CD4-positive, alpha-beta memory T cell (primary cell): ENCODE data around the gene SFXN4. TPM values are rescaled to one million over a fixed set of nuclear protein-coding genes. Genes with fewer than 3 reads are reported as not detected.
"Not testable (repeated sequence)": the region's sequence is repeated elsewhere in the genome, so short reads cannot be mapped to it uniquely, and the experiment has no call there.

Experiments used
- CTCF ChIA-PET: fragments of 350-600 bp; sonication (Branson Sonifier 250); formaldehyde crosslinking; loops from one replicate; lab custom pipeline; 2021; ENCODE audit warnings: inconsistent platforms; ENCODE audit not compliant: partially characterized antibody; lab: Charles Lee
- POLR2A ChIA-PET: fragments of 350-600 bp; sonication (Branson Sonifier 250); formaldehyde crosslinking; loops from one replicate; lab custom pipeline; 2021; ENCODE audit not compliant: partially characterized antibody; lab: Charles Lee
- DNase-seq, 5 donors: peaks; one replicate each; pipeline versions ENCODE4 v3.0.0 to v3.0.0-alpha.2; 2020 to 2022; ENCODE audit warnings: mixed read lengths in 1 of 5
- H3K27ac ChIP-seq: one replicate; pipeline ENCODE4 v1.7.0; 2013; ENCODE audit warnings: low read depth, low read length
- H3K27me3 ChIP-seq: 2 replicates; pipeline ENCODE4 v1.7.0; 2013; ENCODE audit warnings: mild to moderate bottlenecking, low read length, moderate library complexity; ENCODE audit not compliant: insufficient read depth
- H3K36me3 ChIP-seq: 2 replicates; pipeline ENCODE4 v1.7.0; 2013; ENCODE audit warnings: mild to moderate bottlenecking, low read length, moderate library complexity; ENCODE audit not compliant: insufficient read depth
- H3K4me1 ChIP-seq: 2 replicates; pipeline ENCODE4 v1.7.0; 2013; ENCODE audit warnings: mild to moderate bottlenecking, low read length, moderate library complexity; ENCODE audit not compliant: insufficient read depth
- H3K4me3 ChIP-seq, 2 donors: one replicate each; pipeline ENCODE4 v1.7.0; 2013; ENCODE audit warnings: low read length in 2 of 2, mild to moderate bottlenecking in 1 of 2
- H3K9me3 ChIP-seq, 2 donors: one replicate each; pipeline ENCODE4 v1.7.0; 2013; ENCODE audit warnings: low read length in 2 of 2, control low read depth in 1 of 2; ENCODE audit not compliant: control insufficient read depth in 1 of 2
- H3K27ac Mint-ChIP-seq, 7 donors: one replicate each; pipeline ENCODE4 v1.8.0; 2020 to 2021; ENCODE audit warnings: mixed read lengths in 7 of 7, mild to moderate bottlenecking in 6 of 7, inconsistent platforms in 3 of 7, moderate library complexity in 3 of 7
- H3K27me3 Mint-ChIP-seq, 2 donors: one replicate each; pipeline ENCODE4 v1.8.0; 2020 to 2021; ENCODE audit warnings: mixed read lengths in 2 of 2
- H3K36me3 Mint-ChIP-seq, 2 donors: one replicate each; pipeline ENCODE4 v1.8.0; 2020 to 2021; ENCODE audit warnings: mixed read lengths in 2 of 2, inconsistent platforms in 1 of 2, mild to moderate bottlenecking in 1 of 2
- H3K4me1 Mint-ChIP-seq, 4 donors: one replicate each; pipeline ENCODE4 v1.8.0; 2020 to 2021; ENCODE audit warnings: mixed read lengths in 4 of 4, mild to moderate bottlenecking in 1 of 4
- H3K4me3 Mint-ChIP-seq, 8 donors: one replicate each; pipeline ENCODE4 v1.8.0; 2020 to 2021; ENCODE audit warnings: mixed read lengths in 8 of 8, mild to moderate bottlenecking in 7 of 8, moderate library complexity in 6 of 8, inconsistent platforms in 3 of 8
- H3K9me3 Mint-ChIP-seq, 8 donors: one replicate each; pipeline ENCODE4 v1.8.0; 2020 to 2021; ENCODE audit warnings: mixed read lengths in 8 of 8, mild to moderate bottlenecking in 5 of 8, inconsistent platforms in 3 of 8, moderate library complexity in 1 of 8
- intact Hi-C: fragments of 100-400 bp; cut with micrococcal nuclease; formaldehyde crosslinking; loops from one replicate; pipeline ENCODE4 v1.15.1; 2023
- polyA plus RNA-seq, 2 donors: library from polyadenylated mRNA; unstranded; fragments of 300-500 nt; fragmentation: Illumina TruSeq; gene quantifications; one replicate each; pipeline ENCODE4 v1.2.3, GENCODE V29; 2021
- total RNA-seq, 2 experiments: library from RNA; stranded (reverse); gene quantifications; one replicate each; pipeline ENCODE4 v1.2.3, GENCODE V29; 2021

The SFXN4 gene
- total and polyA plus RNA-seq, 4 experiments from 2014 or later: 13.9 to 18.5 (median 15.6) TPM

- Mint-ChIP-seq H3K27ac (peak overlapping the region in 6 of 7 donors; percentile 25 to 82 (median 53)), H3K36me3 (peaks cover 0 to 3% of the 10 kb centered on the region in 2 donors), H3K4me3 (peak overlapping the region in 1 of 8 donors; percentile 15), H3K4me1 (peaks cover 23 to 47% (median 33%) of the 10 kb centered on the region in 4 donors), H3K9me3 (no peaks in the 10 kb centered on the region), H3K27me3 (no peaks in the 10 kb centered on the region)
- H3K27me3 ChIP-seq: no peaks in the 10 kb centered on the region
- H3K27ac ChIP-seq: no peak overlapping the region
- H3K4me1 ChIP-seq: peaks cover 36% of the 10 kb centered on the region
- intact Hi-C loops: loop anchor here (5.0 kb wide), 1 partner anchor 627 kb away; the partner anchor contains the start of gene INPP5F
- H3K36me3 ChIP-seq: no peaks in the 10 kb centered on the region
- CTCF ChIA-PET: interaction anchor here (0.6 to 1.6 kb wide), 7 partner anchors 8 to 201 kb away, joined by 3 to 7 read pairs (median 4); partner anchors contain the start of gene EIF3A
- no peak overlapping the region for H3K4me3 ChIP-seq
- POLR2A ChIA-PET: interaction anchor here (7.0 to 9.3 kb wide), 2 partner anchors 9 to 19 kb away, joined by 169 to 179 read pairs; partner anchors contain the start of gene EIF3A
- H3K9me3 ChIP-seq: no peaks in the 10 kb centered on the region
- DNase-seq: no peak
Measured at GRCh38 chr10:119100434-119101238, 64.9 kb downstream of the SFXN4 start.

GRCh38 chr10:119098576-119098975 lies 66.9 kb downstream of the SFXN4 start:
- ChIA-PET POLR2A (interaction anchor here (6.4 to 9.3 kb wide), 2 partner anchors 17 to 20 kb away, joined by 47 to 179 read pairs; partner anchors contain the start of gene EIF3A), CTCF (no interaction called here)
- Mint-ChIP-seq H3K4me1 (peaks cover 27 to 53% (median 40%) of the 10 kb centered on the region in 4 donors), H3K9me3 (no peaks in the 10 kb centered on the region), H3K36me3 (peaks cover 0 to 2% of the 10 kb centered on the region in 2 donors), H3K4me3 (no peak overlapping the region), H3K27ac (peak overlapping the region in 1 of 7 donors; percentile 24), H3K27me3 (no peaks in the 10 kb centered on the region)
- Histone ChIP-seq H3K36me3 (no peaks in the 10 kb centered on the region), H3K4me3 (no peak overlapping the region), H3K27me3 (no peaks in the 10 kb centered on the region), H3K9me3 (no peaks in the 10 kb centered on the region), H3K27ac (no peak overlapping the region), H3K4me1 (peaks cover 45% of the 10 kb centered on the region)
- intact Hi-C loops: no loop called here
- no peak for DNase-seq

- H3K27ac ChIP-seq, H3K36me3 Mint-ChIP-seq, intact Hi-C loops, DNase-seq, H3K27me3 ChIP-seq, H3K9me3 ChIP-seq, H3K4me3 ChIP-seq, H3K27me3 Mint-ChIP-seq, H3K9me3 Mint-ChIP-seq, H3K36me3 ChIP-seq, H3K4me3 Mint-ChIP-seq: not testable (repeated sequence)
- ChIA-PET POLR2A (interaction anchor here (1.7 to 9.5 kb wide), 4 partner anchors 6 to 34 kb away, joined by 3 to 169 read pairs (median 28); partner anchors contain the start of genes DENND10 and EIF3A), CTCF (interaction anchor here (1.2 to 2.5 kb wide), 2 partner anchors 10 to 14 kb away, joined by 3 to 9 read pairs; no protein-coding TSS in a partner anchor)
- Mint-ChIP-seq H3K4me1 (peaks cover 27 to 60% (median 41%) of the 10 kb centered on the region in 4 donors), H3K27ac (peak overlapping the region in 4 of 7 donors; percentile 90 to 94 (median 92))
- H3K4me1 ChIP-seq: peaks cover 61% of the 10 kb centered on the region
Measured at GRCh38 chr10:119096641-119097415, 68.7 kb downstream of the SFXN4 start.

GRCh38 chr10:119095640-119096039 lies 69.9 kb downstream of the SFXN4 start:
- Histone ChIP-seq H3K4me3 (no peak overlapping the region), H3K27me3 (no peaks in the 10 kb centered on the region), H3K9me3 (no peaks in the 10 kb centered on the region), H3K4me1 (peaks cover 62% of the 10 kb centered on the region), H3K36me3 (no peaks in the 10 kb centered on the region), H3K27ac (no peak overlapping the region)
- H3K27me3 Mint-ChIP-seq: no peaks in the 10 kb centered on the region
- peak overlapping the region in 5 of 8 donors; percentile 8 to 65 (median 38) for H3K4me3 Mint-ChIP-seq
- peaks cover 27 to 62% (median 41%) of the 10 kb centered on the region in 4 donors for H3K4me1 Mint-ChIP-seq
- peak overlapping the region; percentile 54 to 94 (median 90) for H3K27ac Mint-ChIP-seq
- H3K9me3 Mint-ChIP-seq: peaks cover 0 to 4% (median 0%) of the 10 kb centered on the region in 8 donors
- CTCF ChIA-PET: interaction anchor here (0.7 to 2.5 kb wide), 4 partner anchors 9 to 47 kb away, joined by 3 to 10 read pairs (median 6); partner anchors contain the start of gene DENND10
- DNase-seq: peak in 3 of 5 donors; percentile 32 to 60 (median 38)
- no peaks in the 10 kb centered on the region for H3K36me3 Mint-ChIP-seq
- POLR2A ChIA-PET: interaction anchor here (0.6 to 9.5 kb wide), 5 partner anchors 8 to 202 kb away, joined by 3 to 169 read pairs (median 9); partner anchors contain the start of genes DENND10 and EIF3A
- intact Hi-C loops: no loop called here

- DNase-seq: peak; percentile 81 to 88 (median 84)
- Mint-ChIP-seq H3K36me3 (no peaks in the 10 kb centered on the region), H3K4me1 (peaks cover 39 to 73% (median 55%) of the 10 kb centered on the region in 4 donors), H3K4me3 (peak overlapping the region; percentile 72 to 89 (median 82)), H3K9me3 (peaks cover 0 to 4% (median 0%) of the 10 kb centered on the region in 8 donors), H3K27ac (peak overlapping the region; percentile 91 to 100 (median 100)), H3K27me3 (no peaks in the 10 kb centered on the region)
- peak overlapping the region; percentile 72 for H3K27ac ChIP-seq
- no peaks in the 10 kb centered on the region for H3K36me3 ChIP-seq
- ChIA-PET CTCF (interaction anchor here (1.4 to 2.9 kb wide), 3 partner anchors 10 to 13 kb away, joined by 7 to 24 read pairs (median 11); partner anchors contain the start of genes DENND10 and EIF3A), POLR2A (interaction anchor here (0.6 to 9.5 kb wide), 14 partner anchors 11 to 413 kb away, joined by 3 to 169 read pairs (median 6); partner anchors contain the start of genes DENND10, EIF3A, NANOS1 and SFXN4)
- intact Hi-C loops: loop anchor here (1.0 to 2.0 kb wide), 3 partner anchors 11 to 88 kb away; partner anchors contain the start of genes DENND10, EIF3A and PRDX3
- H3K9me3 ChIP-seq: no peaks in the 10 kb centered on the region
- H3K27me3 ChIP-seq: no peaks in the 10 kb centered on the region
- H3K4me3 ChIP-seq: peak overlapping the region in 1 of 2 donors; percentile 36
- peaks cover 67% of the 10 kb centered on the region for H3K4me1 ChIP-seq
Measured at GRCh38 chr10:119090968-119091367, 74.5 kb downstream of the SFXN4 start.
